HL-60/S4 treated with phorbol 12-myristate 13-acetate at 8.2 ng/mL for 4 days and 3 days (cell line): ENCODE measurements around the gene TBC1D22A.

Experiments used
- in situ Hi-C: fragments of 300-500 bp; cut with MboI; formaldehyde crosslinking; loops from 2 replicates; pipeline ENCODE4 v1.15.0; 2022; ENCODE audit warnings: low sequenced_read_pairs

The TBC1D22A gene

DNA sequence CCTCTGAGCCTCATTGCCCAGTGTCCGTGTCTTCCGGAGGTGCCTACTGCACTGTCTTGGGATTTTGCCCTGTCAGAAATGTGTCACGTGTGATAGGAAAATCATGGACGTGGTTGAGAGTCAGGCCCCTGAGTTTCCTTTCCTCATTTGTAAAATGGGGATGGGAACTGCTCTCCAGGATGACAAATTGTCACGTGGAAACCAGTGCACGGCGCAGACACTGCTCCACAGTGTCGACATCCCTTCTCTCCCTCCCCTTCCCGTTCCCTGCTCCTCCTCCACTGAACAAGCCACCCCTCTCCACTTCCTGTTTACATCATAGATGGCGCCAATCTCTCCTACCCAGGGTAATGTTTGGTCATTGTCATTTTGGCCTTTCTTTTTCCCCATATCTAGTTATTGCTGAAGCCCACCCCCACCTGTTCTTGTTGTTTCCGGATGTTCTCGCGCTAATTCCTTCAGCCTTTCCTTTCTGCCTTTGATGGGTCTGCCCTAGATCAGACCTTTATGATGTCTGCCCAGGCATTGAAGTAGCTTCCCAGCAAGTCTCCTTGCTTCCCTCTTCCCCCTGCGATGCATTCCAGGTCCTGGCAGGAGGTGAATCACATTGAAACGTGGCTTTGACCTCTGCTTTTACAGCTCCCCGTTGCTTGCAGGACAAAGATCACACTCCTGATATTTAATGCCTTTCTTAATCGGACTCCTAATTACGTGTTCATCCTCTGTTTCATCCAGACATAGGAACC lies 91.8 kb downstream of the TBC1D22A start:
- in situ Hi-C loops: no loop called here

DNA sequence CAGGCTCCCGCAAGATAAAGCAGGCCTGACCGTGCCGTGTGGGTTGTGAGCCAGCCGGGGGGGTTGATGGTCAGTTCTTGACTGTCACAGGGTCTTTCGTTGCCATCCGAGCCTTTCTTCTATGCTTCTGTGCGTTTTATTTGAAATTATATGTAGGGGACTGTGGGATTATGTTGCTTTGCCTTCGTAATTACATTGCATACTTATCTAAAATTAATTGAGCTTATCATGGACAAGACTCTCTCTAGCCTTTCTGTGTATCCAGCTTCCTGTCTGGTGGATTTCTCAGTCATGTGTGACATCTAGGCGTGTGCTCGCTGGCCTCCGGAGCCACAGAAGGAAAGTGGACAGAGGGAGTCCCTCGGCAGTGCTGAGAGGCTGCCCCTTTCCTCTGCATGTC lies 93.2 kb downstream of the TBC1D22A start:
- in situ Hi-C loops: no loop called here

DNA sequence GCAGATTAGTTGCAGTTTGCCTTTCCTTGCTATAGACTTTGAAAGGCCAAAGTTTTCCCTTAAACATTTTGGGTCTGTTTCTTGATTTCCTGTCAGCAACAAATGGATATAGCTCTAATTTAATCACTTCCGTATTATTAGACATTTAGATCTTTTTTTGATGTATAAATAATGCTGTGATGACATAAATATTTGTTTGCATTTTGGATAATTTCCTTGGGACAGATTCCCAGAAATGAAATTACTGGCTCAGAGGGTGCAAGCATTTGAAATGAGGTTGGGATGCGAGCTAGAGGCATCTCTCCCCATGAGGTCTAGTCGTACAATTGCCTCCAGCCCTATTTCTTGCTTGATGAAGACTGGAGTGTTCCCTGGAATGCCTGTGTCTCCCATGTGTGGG lies 94.2 kb downstream of the TBC1D22A start:
- in situ Hi-C loops: no loop called here

DNA sequence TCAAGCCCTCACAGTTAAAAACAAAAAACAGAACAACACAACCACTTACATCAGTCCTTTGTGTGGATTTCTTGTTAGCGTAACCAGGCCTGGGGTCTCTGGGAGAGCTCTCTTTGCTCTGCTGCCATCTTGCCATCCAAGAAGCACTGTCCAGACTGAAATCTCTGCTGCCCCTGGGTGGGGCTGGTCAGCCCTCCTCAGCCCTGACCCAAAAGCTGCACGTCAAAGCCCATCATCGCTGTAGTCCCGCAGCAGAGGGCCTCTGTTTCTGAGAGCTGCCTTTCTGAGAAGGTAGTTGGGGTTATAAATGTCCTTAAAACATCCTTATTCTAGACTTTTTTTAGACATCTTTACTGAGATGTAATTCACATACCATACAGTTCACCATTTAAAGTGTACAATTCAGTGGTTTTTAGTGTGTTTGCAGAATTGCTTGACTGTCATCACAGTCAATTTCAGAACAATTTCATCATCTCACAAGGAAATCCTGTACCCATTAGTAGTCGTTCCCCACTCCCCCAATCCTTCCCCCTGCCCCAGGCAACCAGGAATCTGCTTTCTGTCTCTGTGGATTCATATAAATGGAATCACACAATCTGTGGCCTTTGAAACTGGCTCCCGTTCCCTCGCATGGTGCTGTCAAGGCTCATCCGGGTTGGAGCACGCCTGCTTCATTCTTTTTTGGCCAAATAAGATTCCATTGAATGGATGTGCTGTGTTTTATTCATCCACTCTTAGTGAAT lies 94.9 kb downstream of the TBC1D22A start:
- in situ Hi-C loops: no loop called here

DNA sequence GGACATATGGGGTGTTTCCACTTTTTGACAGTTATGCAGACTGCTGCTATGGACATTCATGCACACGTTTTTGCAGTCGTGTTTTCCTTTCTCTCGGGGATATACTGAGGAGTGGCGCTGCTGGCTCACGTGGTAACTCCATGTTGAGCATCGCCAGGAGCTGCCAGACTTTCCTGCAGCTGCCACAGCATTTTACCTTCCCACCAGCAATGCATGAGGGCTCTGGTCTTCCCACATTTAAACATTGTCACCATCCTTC lies 95.4 kb downstream of the TBC1D22A start:
- in situ Hi-C loops: no loop called here

DNA sequence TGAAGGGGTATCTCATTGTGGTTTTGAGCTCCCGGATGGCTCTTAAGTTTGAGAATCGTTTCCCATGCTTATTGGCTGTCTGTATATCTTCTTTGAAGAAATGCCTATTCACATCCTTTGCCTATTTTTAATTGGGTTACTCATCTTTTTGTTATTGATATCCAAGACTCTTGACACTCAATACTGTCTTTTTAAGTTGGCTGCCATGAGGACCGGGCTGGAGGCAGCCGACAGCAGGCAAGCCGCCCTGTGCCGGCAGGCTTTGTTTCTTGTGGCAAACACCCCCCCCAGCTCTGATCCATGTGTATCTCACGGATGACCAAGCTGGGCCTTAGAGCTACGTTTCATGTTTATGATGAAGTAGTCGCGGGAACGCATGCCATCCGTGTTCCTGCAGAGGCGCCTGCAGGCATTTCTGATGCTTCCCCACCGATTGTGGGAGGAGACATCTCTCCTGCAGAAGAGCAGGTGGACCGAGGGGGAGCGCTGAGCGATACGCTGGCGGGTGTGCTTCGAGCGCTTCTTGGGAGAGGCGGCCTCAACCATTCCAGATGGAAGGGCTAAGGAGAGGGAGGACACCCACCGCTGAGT lies 95.8 kb downstream of the TBC1D22A start:
- in situ Hi-C loops: no loop called here

DNA sequence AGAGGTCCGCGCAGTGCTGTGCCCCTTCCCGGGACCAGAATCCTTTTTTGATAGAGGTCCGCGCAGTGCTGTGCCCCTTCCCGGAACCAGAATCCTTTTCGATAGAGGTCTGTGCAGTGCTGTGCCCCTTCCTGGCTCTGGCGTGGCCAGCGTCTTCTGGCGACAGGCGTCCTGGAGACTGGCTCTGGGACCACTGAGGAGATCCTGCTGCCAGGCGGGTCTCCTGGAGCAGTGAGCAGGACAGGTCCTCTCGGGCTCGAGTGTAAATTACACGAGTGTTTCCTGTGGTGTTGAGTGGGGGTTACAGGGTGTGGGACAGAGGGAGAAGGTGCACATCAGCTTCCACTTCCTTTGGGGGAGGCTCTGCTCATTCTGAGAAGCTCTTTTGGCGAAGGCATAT lies 98.1 kb downstream of the TBC1D22A start:
- in situ Hi-C loops: no loop called here

DNA sequence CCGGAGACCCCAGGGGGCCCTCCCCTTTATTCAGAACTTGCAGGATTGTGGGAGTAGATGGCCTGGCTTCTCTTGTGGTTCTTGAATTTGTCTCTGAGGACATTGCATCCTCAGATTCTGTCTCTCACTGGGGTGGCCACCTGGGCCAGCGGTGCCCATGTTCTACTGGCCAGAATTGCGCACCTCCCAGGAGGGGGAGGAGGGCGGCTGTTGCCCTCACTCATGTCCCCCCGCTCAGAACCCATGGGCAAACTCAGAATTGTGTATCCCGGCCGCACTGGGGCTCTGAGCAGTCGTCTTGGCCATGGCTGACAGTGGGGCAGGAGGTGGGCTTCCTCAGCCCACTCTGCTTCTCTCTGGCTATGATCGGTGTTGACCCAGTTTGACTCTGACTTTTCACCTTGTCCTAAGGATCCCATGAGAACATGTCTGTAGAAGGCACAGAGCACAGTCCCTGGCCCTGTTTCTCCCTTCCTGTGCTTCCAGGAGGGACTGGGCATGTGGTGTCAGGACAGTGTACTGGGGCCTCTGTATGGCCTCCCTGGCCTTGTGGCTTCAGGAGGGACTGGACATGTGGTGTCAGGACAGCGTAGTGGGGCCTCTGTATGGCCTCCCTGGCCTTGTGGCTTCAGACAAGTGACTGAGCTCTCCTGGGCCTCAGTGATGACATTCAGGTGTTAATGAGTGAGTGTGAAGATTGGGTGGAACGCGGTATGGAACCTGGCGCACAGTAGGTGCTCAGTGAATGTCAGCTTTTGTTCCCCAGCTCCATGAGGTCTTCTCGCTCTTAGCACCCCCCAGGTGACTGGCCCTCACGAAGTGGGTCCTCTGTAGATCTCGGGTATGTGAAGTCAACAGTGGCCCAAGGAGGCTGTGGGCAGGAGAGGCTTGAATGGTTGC lies 99.3 kb downstream of the TBC1D22A start:
- in situ Hi-C loops: no loop called here

DNA sequence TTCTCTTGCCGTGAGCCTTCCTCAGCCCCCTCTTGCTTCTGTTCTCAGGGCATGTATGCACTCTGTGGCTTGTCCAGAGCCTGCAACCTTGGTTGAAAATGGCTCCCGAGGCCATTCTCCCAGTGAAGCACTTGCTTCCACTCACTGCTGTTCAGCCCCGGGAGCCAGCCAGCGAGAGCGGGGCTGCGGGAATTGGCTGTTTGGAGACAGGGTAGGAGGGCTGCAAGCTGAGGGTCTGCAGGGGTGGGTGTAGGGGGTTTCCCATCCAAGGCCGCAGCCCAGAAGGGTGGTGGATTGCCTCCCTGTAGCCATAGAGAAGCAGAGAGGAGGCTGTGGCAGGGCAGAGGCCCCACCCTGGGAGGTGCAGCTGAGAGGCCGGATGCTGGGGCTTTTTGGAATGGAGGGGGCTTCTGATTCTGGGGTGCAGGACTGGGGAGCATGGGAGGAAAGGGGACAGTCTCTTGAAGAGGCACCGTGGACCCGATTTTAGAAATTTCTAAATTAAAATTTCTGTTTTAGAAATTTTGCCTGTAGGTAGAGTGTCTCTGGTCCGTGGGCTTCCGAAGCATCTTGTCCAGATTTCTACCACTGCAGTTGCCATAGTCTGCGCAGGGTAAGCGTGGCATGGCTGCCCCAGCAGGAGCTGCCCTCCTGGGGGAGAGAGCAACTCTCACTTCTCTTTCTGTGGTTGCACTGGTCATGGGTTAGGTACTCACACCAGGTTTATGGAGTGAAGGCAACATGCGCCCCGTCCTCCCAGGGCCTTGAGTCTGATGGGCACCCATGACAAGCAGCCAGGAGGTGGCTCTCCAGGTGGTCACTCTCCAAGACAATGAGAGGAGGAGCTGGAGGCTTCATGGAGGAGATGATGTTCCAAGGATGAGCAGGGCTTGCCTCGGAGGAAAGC lies 100.2 kb downstream of the TBC1D22A start:
- in situ Hi-C loops: no loop called here

DNA sequence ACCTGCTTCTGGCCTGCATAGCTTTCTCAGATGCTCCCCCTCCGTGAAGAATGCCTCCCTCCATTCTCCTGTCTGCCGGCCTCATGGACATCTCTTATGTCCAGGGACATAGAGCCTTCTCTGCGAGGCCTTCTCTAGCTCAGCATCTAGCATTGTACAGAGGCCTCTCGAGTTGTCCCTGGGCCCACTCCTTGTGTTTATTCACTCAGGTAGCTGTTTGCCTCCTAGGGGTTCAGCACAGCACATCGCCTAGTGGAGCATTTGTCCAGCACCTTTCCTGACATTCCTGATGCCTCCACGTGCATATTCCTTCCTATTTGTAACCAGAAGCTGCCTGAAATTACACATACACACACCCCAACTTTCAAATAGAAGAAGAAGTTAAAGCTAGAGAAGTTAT lies 101.3 kb downstream of the TBC1D22A start:
- in situ Hi-C loops: no loop called here

DNA sequence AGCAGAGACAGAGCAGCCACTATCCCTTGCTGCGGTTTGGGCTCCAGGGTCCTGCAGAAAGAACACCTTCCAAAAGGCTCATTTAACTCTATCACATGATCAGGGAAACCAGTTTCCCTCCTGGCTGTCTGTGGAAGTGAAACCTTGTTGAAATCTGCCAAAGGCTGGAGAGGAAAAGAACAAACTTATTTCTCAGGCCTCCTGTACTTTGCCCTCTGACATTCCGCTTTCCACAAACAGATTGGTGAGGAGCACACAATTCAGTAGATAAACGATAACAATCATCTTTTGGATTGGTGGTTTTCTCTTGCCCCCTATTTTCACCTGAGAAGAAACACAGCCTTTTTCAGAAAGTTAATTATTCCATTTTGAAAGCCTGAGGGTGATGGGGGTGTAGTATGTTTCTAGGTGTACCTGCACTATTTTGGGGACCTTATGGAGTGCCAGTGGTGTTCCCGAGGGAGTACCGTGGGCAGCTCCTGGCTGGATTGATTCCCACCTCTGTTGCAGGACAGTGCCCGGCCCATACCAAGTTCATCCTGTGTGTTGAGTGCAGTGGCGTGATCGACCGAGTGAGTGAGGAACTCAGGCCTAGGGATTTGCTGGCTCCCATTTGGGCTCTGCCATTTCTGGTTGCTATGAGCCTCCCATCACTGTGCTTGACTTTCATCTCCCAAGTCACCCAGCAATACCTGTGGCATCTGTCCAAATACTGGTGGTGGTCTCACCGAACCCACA lies 102.0 kb downstream of the TBC1D22A start:
- in situ Hi-C loops: no loop called here

DNA sequence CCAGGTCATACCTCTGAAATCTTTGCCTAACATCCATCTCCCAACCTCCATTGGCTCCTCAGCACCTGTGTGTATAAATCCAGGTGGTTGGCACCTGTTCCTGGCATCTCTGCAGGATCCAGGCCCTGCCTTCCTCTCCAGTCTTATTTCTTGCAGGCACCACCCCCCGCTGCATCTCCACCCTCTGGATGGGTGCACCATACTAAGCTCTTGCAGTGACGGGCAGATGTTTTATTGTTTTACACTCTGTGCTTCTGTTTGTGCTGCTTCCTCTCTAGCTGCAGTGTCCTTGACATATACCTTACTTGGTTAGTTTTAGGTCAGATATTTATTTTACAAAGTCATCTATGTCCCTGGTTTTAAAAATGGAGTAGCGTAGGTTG lies 102.6 kb downstream of the TBC1D22A start:
- in situ Hi-C loops: no loop called here

DNA sequence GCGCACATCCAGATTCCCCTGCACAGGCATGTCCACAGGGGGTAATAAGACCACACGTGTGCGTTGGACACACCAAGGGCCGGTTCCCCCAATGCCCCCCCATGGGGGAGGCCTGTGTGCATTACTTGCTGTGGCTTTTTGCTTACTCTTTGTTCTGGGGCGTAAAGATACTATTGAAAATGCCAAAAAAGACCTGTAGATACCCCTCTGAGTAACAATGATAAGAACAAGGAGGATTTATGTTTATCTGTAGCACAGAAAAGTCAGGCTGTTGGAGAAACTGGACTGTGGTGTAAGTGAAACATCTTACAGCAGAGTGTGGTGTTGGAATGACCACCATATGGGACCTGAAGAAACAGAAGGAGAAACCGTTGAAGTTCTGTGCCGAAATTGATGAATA lies 103.2 kb downstream of the TBC1D22A start:
- in situ Hi-C loops: no loop called here

DNA sequence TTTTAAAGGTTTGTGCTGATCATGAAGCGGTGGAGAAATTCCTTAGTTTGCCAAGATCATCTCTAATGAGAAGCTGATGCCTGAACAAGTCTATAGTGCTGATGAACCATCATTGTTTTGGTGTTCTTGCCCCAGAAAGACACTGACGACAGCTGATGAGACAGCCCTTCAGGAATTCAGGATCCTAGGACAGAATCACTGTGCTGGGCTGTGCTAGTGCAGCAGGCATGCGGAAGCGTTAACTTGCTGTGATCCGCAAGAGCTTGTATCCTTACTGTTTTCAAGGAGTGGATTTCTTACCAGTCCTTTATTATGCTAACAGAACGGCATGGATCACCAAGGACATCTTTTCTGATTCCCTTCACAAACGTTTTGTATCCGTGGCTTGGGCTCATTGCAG lies 104.1 kb downstream of the TBC1D22A start:
- in situ Hi-C loops: no loop called here

DNA sequence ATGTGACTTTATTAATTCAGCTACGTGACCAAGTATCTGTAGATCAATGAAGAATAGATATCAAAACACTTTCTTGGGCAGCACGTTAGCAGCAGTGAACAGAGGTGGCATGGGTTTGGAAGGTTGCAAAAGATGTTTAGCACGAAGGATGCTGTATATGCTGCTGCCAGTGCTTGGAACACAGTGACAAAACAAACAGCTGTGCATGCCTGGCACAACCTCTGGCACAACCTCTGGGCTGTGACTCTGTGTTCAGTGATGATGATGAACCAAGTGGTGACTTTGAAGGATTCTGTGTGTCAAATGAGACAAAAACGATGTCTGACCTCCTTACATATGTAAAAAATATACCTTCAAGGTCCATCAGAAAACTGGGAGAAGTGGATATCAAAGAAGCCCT lies 104.7 kb downstream of the TBC1D22A start:
- in situ Hi-C loops: no loop called here

DNA sequence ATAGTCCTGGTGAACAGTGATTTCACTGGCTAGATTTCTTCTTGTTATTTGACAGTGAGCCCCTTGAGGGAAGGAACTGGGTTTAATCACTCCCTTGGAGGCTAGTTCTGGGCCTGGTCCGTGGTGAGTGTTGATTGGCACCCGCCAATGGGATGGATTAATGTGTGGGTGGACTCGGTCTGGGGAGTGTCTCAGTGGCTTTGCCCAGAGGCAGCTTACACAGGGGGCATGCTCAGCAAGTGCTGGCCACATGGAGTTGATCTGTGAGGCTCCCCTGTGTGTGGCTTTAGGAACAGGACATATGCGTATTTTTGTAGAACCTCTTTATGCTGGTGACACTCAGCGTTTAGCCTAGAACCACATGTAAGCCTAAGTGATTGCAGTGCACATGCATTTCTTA lies 106.9 kb downstream of the TBC1D22A start:
- in situ Hi-C loops: no loop called here

DNA sequence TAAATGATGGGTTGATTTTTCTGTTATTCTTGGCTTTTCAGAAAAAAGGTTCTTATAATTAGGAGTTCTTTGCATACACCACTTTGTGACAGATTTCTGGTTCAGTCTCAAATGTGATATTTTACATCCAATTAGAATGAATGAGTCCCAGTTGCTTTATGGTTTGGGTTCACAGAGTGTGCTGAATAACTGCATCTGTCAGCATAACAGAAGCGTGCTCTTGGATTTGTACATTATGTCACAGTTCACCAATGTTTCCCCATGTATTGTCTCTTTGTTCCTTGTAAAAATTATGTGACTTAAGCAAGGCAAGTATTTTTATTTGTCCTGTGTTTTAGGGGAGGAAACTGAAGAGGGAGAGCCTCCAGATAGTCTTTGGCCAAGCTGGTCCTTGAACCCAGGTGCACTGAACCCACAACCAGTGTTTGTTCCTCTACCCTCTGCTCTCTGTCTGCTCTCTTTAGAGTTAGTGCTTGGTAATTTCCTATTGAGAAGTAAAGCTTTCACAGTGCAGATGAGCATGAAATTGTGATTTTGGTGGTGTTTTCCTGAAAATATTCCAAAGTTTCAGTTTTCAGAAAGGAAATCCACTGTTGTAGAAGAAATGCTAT lies 107.5 kb downstream of the TBC1D22A start:
- in situ Hi-C loops: no loop called here

DNA sequence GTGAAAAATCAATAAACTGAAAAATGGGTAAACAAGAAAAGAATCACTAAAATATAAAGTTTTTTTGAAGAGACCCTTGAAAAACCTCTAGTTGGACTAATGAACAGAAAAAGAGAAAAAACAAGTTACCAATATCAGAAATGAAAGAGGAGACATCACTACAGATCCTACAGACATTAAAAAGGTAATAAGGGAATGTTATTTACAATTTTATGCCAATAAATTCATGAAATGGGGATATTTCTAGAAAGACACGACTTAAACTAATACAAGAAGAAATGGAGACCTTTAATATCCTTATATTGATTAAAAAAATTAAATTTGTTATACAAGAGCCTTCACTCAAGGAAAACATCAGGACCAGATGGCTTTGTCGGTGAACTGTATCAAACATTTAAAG lies 109.4 kb downstream of the TBC1D22A start:
- in situ Hi-C loops: no loop called here

DNA sequence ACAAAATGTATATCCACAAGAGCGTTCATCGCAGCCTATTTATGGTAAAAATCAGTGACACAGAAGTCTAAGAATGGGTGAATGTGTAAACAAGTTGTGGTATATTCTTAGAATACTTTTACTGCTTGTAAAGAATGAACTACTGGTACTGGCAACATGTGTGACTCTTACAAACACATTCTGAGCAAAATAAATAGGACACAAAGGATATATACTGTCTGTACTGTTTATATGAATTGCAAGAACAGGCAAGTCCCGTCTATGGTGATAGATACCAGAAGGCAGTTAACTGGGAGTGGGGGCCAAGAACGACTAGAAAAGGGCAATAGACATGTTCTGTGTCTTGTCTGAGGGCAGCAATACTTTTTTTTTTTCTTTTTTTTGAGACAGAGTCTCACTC lies 112.6 kb downstream of the TBC1D22A start:
- in situ Hi-C loops: no loop called here
